IMR-90 (cell line): ENCODE results near the gene EPN2. TPM values are rescaled to one million over a fixed set of nuclear protein-coding genes. Genes with fewer than 3 reads are reported as not detected.

Experiments
- ATAC-seq: fragments of 200-7000 bp; cut with Tn5 transposase; 2 replicates; pipeline ENCODE4 v1.9.1; 2020; ENCODE audit warnings: low read depth, mild to moderate bottlenecking, moderate library complexity
- BruUV-seq: library from RNA; stranded (reverse); fragments of 400-500 nt; replicated peaks from 2 replicates; lab custom pipeline; 2021; lab: Mats Ljungman, UMichigan
- CTCF ChIA-PET: fragments of 300-600 bp; formaldehyde crosslinking; extraction: SDS; loops from one replicate; lab custom pipeline; 2021; ENCODE audit warnings: antibody characterized with exemption; lab: Yijun Ruan, JAX
- POLR2A ChIA-PET: fragments of 300-600 bp; sonication (Branson Sonifier 250); formaldehyde crosslinking; loops from one replicate; lab custom pipeline; 2022; ENCODE audit warnings: antibody characterized with exemption; ENCODE audit not compliant: unreplicated experiment; lab: Charles Lee
- DNase-seq: peaks from one replicate; pipeline ENCODE4 v3.0.0; 2013
- H2AFZ ChIP-seq: replicated peaks from 2 replicates; pipeline ENCODE3; 2013; ENCODE audit warnings: low read length, mild to moderate bottlenecking; ENCODE audit not compliant: poor library complexity
- H2AK5ac ChIP-seq: 2 replicates; pipeline ENCODE4 v1.6.1; 2013; ENCODE audit warnings: low read depth, low read length, inconsistent platforms
- H2AK9ac ChIP-seq: replicated peaks from 2 replicates; pipeline ENCODE3; 2013; ENCODE audit warnings: mild to moderate bottlenecking, low read depth, low read length, moderate library complexity; ENCODE audit not compliant: poor library complexity
- H2BK120ac ChIP-seq: 2 replicates; pipeline ENCODE4 v1.6.1; 2013; ENCODE audit warnings: low read depth, low read length, inconsistent platforms
- H2BK15ac ChIP-seq: 3 replicates; pipeline ENCODE4 v1.6.1; 2013; ENCODE audit warnings: low read depth, low read length, inconsistent platforms
- H2BK20ac ChIP-seq: 2 replicates; pipeline ENCODE4 v1.6.1; 2013; ENCODE audit warnings: low read depth, mild to moderate bottlenecking, inconsistent platforms, low read length, moderate library complexity
- H2BK5ac ChIP-seq: 2 replicates; pipeline ENCODE4 v1.6.1; 2013; ENCODE audit warnings: mild to moderate bottlenecking, low read depth, low read length, inconsistent platforms; ENCODE audit not compliant: poor library complexity, severe bottlenecking
- H3K14ac ChIP-seq: replicated peaks from 2 replicates; pipeline ENCODE4 v1.6.1; 2013; ENCODE audit warnings: low read depth, low read length, inconsistent platforms
- H3K18ac ChIP-seq: 2 replicates; pipeline ENCODE4 v1.6.1; 2013; ENCODE audit warnings: low read depth, low read length, control low read depth
- H3K23ac ChIP-seq: 2 replicates; pipeline ENCODE4 v1.6.1; 2013; ENCODE audit warnings: low read depth, low read length, inconsistent platforms
- H3K27ac ChIP-seq: 2 replicates; pipeline ENCODE4 v1.5.1; 2013; ENCODE audit warnings: mild to moderate bottlenecking, control low read depth, low read length; ENCODE audit not compliant: insufficient read depth
- H3K27me3 ChIP-seq: 2 replicates; pipeline ENCODE4 v1.6.1; 2013; ENCODE audit warnings: low read length; ENCODE audit not compliant: control insufficient read depth, insufficient read depth
- H3K36me3 ChIP-seq: 2 replicates; pipeline ENCODE4 v1.6.1; 2013; ENCODE audit warnings: low read length, mixed read lengths; ENCODE audit not compliant: control insufficient read depth, insufficient read depth
- H3K4ac ChIP-seq: 2 replicates; pipeline ENCODE4 v1.6.1; 2013; ENCODE audit warnings: low read depth, low read length, inconsistent platforms
- H3K4me1 ChIP-seq: 2 replicates; pipeline ENCODE4 v1.6.1; 2013; ENCODE audit warnings: low read length, mixed read lengths; ENCODE audit not compliant: control insufficient read depth, insufficient read depth
- H3K4me2 ChIP-seq: 2 replicates; pipeline ENCODE4 v1.6.1; 2013; ENCODE audit warnings: low read depth, mild to moderate bottlenecking, control low read depth, low read length, moderate library complexity
- H3K4me3 ChIP-seq: 2 replicates; pipeline ENCODE4 v1.5.1; 2013; ENCODE audit warnings: low read depth, mild to moderate bottlenecking, control low read depth, low read length, moderate library complexity; ENCODE audit not compliant: insufficient read depth
- H3K56ac ChIP-seq: 2 replicates; pipeline ENCODE4 v1.6.1; 2013; ENCODE audit warnings: low read length, inconsistent platforms; ENCODE audit not compliant: insufficient read depth; ENCODE audit errors: extremely low read depth
- H3K79me1 ChIP-seq, 2 experiments: 2 replicates each; pipeline ENCODE4 v1.6.1; 2013; ENCODE audit warnings: low read length in 2 of 2, inconsistent platforms in 1 of 2, low read depth in 1 of 2
- H3K9ac ChIP-seq: 2 replicates; pipeline ENCODE4 v1.6.1; 2013; ENCODE audit warnings: low read depth, low read length, control low read depth
- H3K9me1 ChIP-seq: 2 replicates; pipeline ENCODE4 v1.6.1; 2013; ENCODE audit warnings: low read length, inconsistent platforms; ENCODE audit not compliant: insufficient read depth
- H3K9me3 ChIP-seq: 2 replicates; pipeline ENCODE4 v1.6.1; 2013; ENCODE audit warnings: low read length; ENCODE audit not compliant: control insufficient read depth, insufficient read depth
- H4K20me1 ChIP-seq: 2 replicates; pipeline ENCODE4 v1.6.1; 2013; ENCODE audit warnings: low read length, inconsistent platforms; ENCODE audit not compliant: insufficient read depth
- H4K5ac ChIP-seq: 2 replicates; pipeline ENCODE4 v1.6.1; 2013; ENCODE audit warnings: mild to moderate bottlenecking, low read depth, low read length, control low read depth
- H4K8ac ChIP-seq, 2 experiments: 2 replicates each; pipeline ENCODE4 v1.6.1; 2013; ENCODE audit warnings: low read depth in 2 of 2, low read length in 2 of 2, control low read depth in 1 of 2, inconsistent platforms in 1 of 2
- H4K91ac ChIP-seq: 2 replicates; pipeline ENCODE4 v1.6.1; 2013; ENCODE audit warnings: low read depth, low read length, inconsistent platforms; ENCODE audit not compliant: insufficient read depth
- BHLHE40 ChIP-seq: fragments of 150-350 bp; IDR thresholded peaks from 2 replicates; pipeline ENCODE4 v1.6.1; 2016; ENCODE audit warnings: mild to moderate bottlenecking, low read depth, low read length
- CEBPB ChIP-seq: IDR thresholded peaks from 2 replicates; pipeline ENCODE4 v1.6.1; 2012; ENCODE audit warnings: low read depth, low read length, improper control_type of control experiment
- CHD1 ChIP-seq: IDR thresholded peaks from 2 replicates; pipeline ENCODE4 v1.6.1; 2012; ENCODE audit warnings: low read depth, low read length, improper control_type of control experiment
- CTCF ChIP-seq: conservative IDR thresholded peaks from 2 replicates; pipeline ENCODE4 v1.5.1; 2012; ENCODE audit warnings: mild to moderate bottlenecking, low read depth, low read length, improper control_type of control experiment
- ELK1 ChIP-seq: fragments of 150-350 bp; IDR thresholded peaks from 2 replicates; pipeline ENCODE4 v1.6.1; 2016; ENCODE audit warnings: low read depth, mild to moderate bottlenecking, low read length, moderate library complexity, borderline replicate concordance
- FOS ChIP-seq: fragments of 150-350 bp; IDR thresholded peaks from 2 replicates; pipeline ENCODE4 v1.6.1; 2016; ENCODE audit warnings: low read depth, low read length
- MAFK ChIP-seq: IDR thresholded peaks from 2 replicates; pipeline ENCODE4 v1.6.1; 2012; ENCODE audit warnings: low read depth, low read length, improper control_type of control experiment
- MAZ ChIP-seq: IDR thresholded peaks from 2 replicates; pipeline ENCODE4 v1.6.1; 2012; ENCODE audit warnings: low read depth, mild to moderate bottlenecking, low read length, improper control_type of control experiment, moderate library complexity, borderline replicate concordance
- MXI1 ChIP-seq: IDR thresholded peaks from 2 replicates; pipeline ENCODE4 v1.6.1; 2012; ENCODE audit warnings: low read depth, mild to moderate bottlenecking, low read length, moderate library complexity, borderline replicate concordance
- NFE2L2 ChIP-seq: fragments of 150-350 bp; IDR thresholded peaks from 2 replicates; pipeline ENCODE4 v1.6.1; 2016; ENCODE audit warnings: low read depth, mild to moderate bottlenecking, low read length
- POLR2A ChIP-seq: IDR thresholded peaks from 2 replicates; pipeline ENCODE4 v1.6.1; 2012; ENCODE audit warnings: mild to moderate bottlenecking, low read depth, low read length
- RAD21 ChIP-seq: IDR thresholded peaks from 2 replicates; pipeline ENCODE4 v1.6.1; 2012; ENCODE audit warnings: low read length, improper control_type of control experiment
- RCOR1 ChIP-seq: IDR thresholded peaks from 2 replicates; pipeline ENCODE4 v1.6.1; 2012; ENCODE audit warnings: mild to moderate bottlenecking, low read length, improper control_type of control experiment; ENCODE audit not compliant: insufficient replicate concordance
- RFX5 ChIP-seq: IDR thresholded peaks from 2 replicates; pipeline ENCODE4 v1.8.0; 2012; ENCODE audit warnings: low read depth, mild to moderate bottlenecking, low read length, moderate library complexity
- SMC3 ChIP-seq: fragments of 150-350 bp; IDR thresholded peaks from 2 replicates; pipeline ENCODE4 v1.6.1; 2016; ENCODE audit warnings: low read depth, mild to moderate bottlenecking, antibody characterized with exemption, low read length, moderate library complexity
- USF2 ChIP-seq: fragments of 150-350 bp; IDR thresholded peaks from 2 replicates; pipeline ENCODE4 v1.6.1; 2017; ENCODE audit warnings: mild to moderate bottlenecking, antibody characterized with exemption, low read length, low read depth
- WGBS, 2 experiments: methylation state at CpG; one replicate each; pipeline versions ENCODE4 v1.1.5 to v1.1.7; 2013; ENCODE audit warnings: missing lambda C conversion rate in 2 of 2; ENCODE audit not compliant: insufficient read length in 1 of 2; ENCODE audit errors: extremely low coverage in 2 of 2; 5-methylcytosine and 5-hydroxymethylcytosine counted together
- dilution Hi-C: fragments of 300-500 bp; cut with HindIII; formaldehyde crosslinking; loops from one replicate; pipeline ENCODE4 v1.14.3; 2018; ENCODE audit warnings: low sequenced_read_pairs; ENCODE audit not compliant: unreplicated experiment
- in situ Hi-C: fragments of 300-500 bp; cut with MboI; formaldehyde crosslinking; loops from 3 replicates; pipeline ENCODE4 v1.14.3; 2019; ENCODE audit warnings: low sequenced_read_pairs, inconsistent platforms, mixed read lengths
- intact Hi-C: fragments of 100-400 bp; cut with micrococcal nuclease; formaldehyde crosslinking; loops from 2 replicates; pipeline ENCODE4 v1.10.0; 2022
- polyA plus RNA-seq, 3 experiments: library from polyadenylated mRNA; depleted of rRNA; stranded (reverse); fragments of >200 nt; gene quantifications; 2 replicates each; pipeline ENCODE4 v1.2.3, GENCODE V29; 2012; ENCODE audit warnings: low replicate concordance in 1 of 3
- total RNA-seq: library from RNA; depleted of rRNA; stranded (reverse); fragments of >200 nt; gene quantifications from 2 replicates; pipeline ENCODE4 v1.2.3, GENCODE V29; 2012

Gene EPN2
- total and polyA plus RNA-seq, 2 of the 4 experiments (the other 2 are of a cell fraction) = 14.9 to 25.3 TPM

DNA sequence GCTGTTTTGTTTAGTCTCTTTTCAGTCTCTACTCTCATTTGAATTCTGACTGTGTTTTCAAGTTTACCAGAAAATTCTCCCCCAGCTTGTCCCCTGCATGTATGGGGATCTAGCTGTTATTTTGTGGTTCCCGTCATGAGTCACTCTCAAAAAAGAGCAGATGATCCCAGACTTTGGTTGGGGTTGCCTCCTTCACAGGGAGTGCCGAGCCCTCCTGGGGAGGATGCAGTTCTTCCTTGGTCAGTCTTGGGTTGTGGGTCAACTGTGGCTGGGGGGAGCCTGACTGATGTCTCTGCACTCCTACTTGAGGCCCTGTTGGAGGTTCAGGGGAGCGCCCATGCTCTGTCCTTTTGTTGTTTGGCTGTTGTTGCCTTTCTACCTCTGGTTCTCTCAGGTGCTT lies 37.7 kb downstream of the EPN2 start:
- Histone ChIP-seq H2AFZ (no peak overlapping the region), H4K20me1 (peaks cover 63% of the 10 kb centered on the region), H3K23ac (no peak overlapping the region), H3K9me1 (peaks cover 18% of the 10 kb centered on the region), H2AK9ac (no peak overlapping the region), H3K79me1 (peaks cover 50 to 88% of the 10 kb centered on the region in 2 experiments), H3K9me3 (no peaks in the 10 kb centered on the region), H3K4me1 (peaks cover 9% of the 10 kb centered on the region), H3K27ac (no peak overlapping the region), H2BK5ac (no peak overlapping the region), H3K4me3 (no peak overlapping the region), H3K4me2 (no peak overlapping the region), H3K9ac (no peak overlapping the region), H4K5ac (no peak overlapping the region), H4K91ac (no peak overlapping the region), H4K8ac (no peak overlapping the region), H3K14ac (no peak overlapping the region), H3K4ac (no peak overlapping the region), H3K27me3 (no peaks in the 10 kb centered on the region), H3K56ac (no peak overlapping the region), H2BK20ac (no peak overlapping the region), H2BK15ac (no peak overlapping the region), H2BK120ac (no peak overlapping the region), H3K36me3 (peaks cover 11% of the 10 kb centered on the region), H3K18ac (no peak overlapping the region), H2AK5ac (no peak overlapping the region)
- intact Hi-C loops = no loop called here
- ChIA-PET CTCF (interaction anchor here (0.6 kb wide), 1 partner anchor 453 kb away, joined by 5 read pairs; no protein-coding TSS in a partner anchor), POLR2A (no interaction called here)
- BruUV-seq = no TSS peak
- 100% methylated on average over 1 of the region's 3 CpGs; no CpG with 5 or more reads in 1 of the 2 experiments for WGBS, 2 experiments
- TF ChIP-seq SMC3 (no peak), RFX5 (no peak), NFE2L2 (no peak), RCOR1 (no peak), RAD21 (no peak), FOS (no peak), CEBPB (no peak), CTCF (no peak), POLR2A (no peak), BHLHE40 (no peak), ELK1 (no peak), MAFK (no peak), CHD1 (no peak), MAZ (no peak), MXI1 (no peak), USF2 (no peak)
- in situ Hi-C loops = no loop called here
- dilution Hi-C loops = no loop called here
- DNase-seq = no peak
- no peak for ATAC-seq
